Muscle layer of colon (tissue), 2 donors: ENCODE data around the gene ALS2CL.

Experiments used
- H3K27ac ChIP-seq: one replicate; pipeline ENCODE4 v1.7.0; 2013; ENCODE audit warnings: low read depth, mild to moderate bottlenecking, low read length, moderate library complexity
- H3K27me3 ChIP-seq, 2 donors: one replicate each; pipeline ENCODE4 v1.7.0; 2013; ENCODE audit warnings: low read length in 2 of 2, mild to moderate bottlenecking in 2 of 2; ENCODE audit not compliant: insufficient read depth in 2 of 2, control insufficient read depth in 1 of 2
- H3K36me3 ChIP-seq: one replicate; pipeline ENCODE4 v1.7.0; 2013; ENCODE audit warnings: mild to moderate bottlenecking, low read length; ENCODE audit not compliant: insufficient read depth
- H3K4me1 ChIP-seq: one replicate; pipeline ENCODE4 v1.7.0; 2013; ENCODE audit warnings: mild to moderate bottlenecking, low read length; ENCODE audit not compliant: insufficient read depth
- H3K4me3 ChIP-seq, 2 donors: one replicate each; pipeline ENCODE4 v1.7.0; 2013; ENCODE audit warnings: low read length in 2 of 2, low read depth in 1 of 2, mild to moderate bottlenecking in 1 of 2, moderate library complexity in 1 of 2
- H3K9ac ChIP-seq: one replicate; pipeline ENCODE4 v1.7.0; 2013; ENCODE audit warnings: low read length
- H3K9me3 ChIP-seq: one replicate; pipeline ENCODE4 v1.7.0; 2013; ENCODE audit warnings: mild to moderate bottlenecking, low read length
- donor health status: abdominal sarcoma.
- donor health status: Adenocarcinoma of cecum.

ALS2CL gene

GRCh38 chr3:46664971-46665762, 28.3 kb downstream of the ALS2CL start:
- Histone ChIP-seq H3K27me3 (no peaks in the 10 kb centered on the region), H3K9me3 (no peaks in the 10 kb centered on the region), H3K9ac (no peak overlapping the region), H3K4me1 (peaks cover 17% of the 10 kb centered on the region), H3K36me3 (no peaks in the 10 kb centered on the region), H3K27ac (no peak overlapping the region), H3K4me3 (no peak overlapping the region)

GRCh38 chr3:46664188-46664970, 29.1 kb downstream of the ALS2CL start:
- H3K27ac ChIP-seq = no peak overlapping the region
- H3K36me3 ChIP-seq = no peaks in the 10 kb centered on the region
- H3K4me3 ChIP-seq = no peak overlapping the region
- no peak overlapping the region for H3K9ac ChIP-seq
- no peaks in the 10 kb centered on the region for H3K9me3 ChIP-seq
- no peaks in the 10 kb centered on the region for H3K27me3 ChIP-seq
- H3K4me1 ChIP-seq = peaks cover 17% of the 10 kb centered on the region

GRCh38 chr3:46663591-46664135, 29.8 kb downstream of the ALS2CL start:
- Histone ChIP-seq H3K4me3 (no peak overlapping the region), H3K36me3 (no peaks in the 10 kb centered on the region), H3K9me3 (no peaks in the 10 kb centered on the region), H3K27me3 (no peaks in the 10 kb centered on the region), H3K4me1 (peaks cover 17% of the 10 kb centered on the region), H3K27ac (no peak overlapping the region), H3K9ac (no peak overlapping the region)

GRCh38 chr3:46662771-46663551, 30.5 kb downstream of the ALS2CL start:
- Histone ChIP-seq H3K9me3 (no peaks in the 10 kb centered on the region), H3K4me1 (peaks cover 17% of the 10 kb centered on the region), H3K36me3 (no peaks in the 10 kb centered on the region), H3K4me3 (no peak overlapping the region), H3K27me3 (no peaks in the 10 kb centered on the region), H3K27ac (no peak overlapping the region), H3K9ac (no peak overlapping the region)

- Histone ChIP-seq H3K9me3 (no peaks in the 10 kb centered on the region), H3K4me1 (peaks cover 17% of the 10 kb centered on the region), H3K27ac (no peak overlapping the region), H3K27me3 (no peaks in the 10 kb centered on the region), H3K36me3 (no peaks in the 10 kb centered on the region), H3K4me3 (no peak overlapping the region), H3K9ac (no peak overlapping the region)
Measured at GRCh38 chr3:46661776-46662766, 31.4 kb downstream of the ALS2CL start.

GRCh38 chr3:46660543-46661523, 32.6 kb downstream of the ALS2CL start:
- no peaks in the 10 kb centered on the region for H3K9me3 ChIP-seq
- H3K4me3 ChIP-seq = no peak overlapping the region
- H3K27ac ChIP-seq = no peak overlapping the region
- no peaks in the 10 kb centered on the region for H3K27me3 ChIP-seq
- H3K9ac ChIP-seq = no peak overlapping the region
- H3K4me1 ChIP-seq = peaks cover 5% of the 10 kb centered on the region
- H3K36me3 ChIP-seq = no peaks in the 10 kb centered on the region

GRCh38 chr3:46660003-46660402, 33.5 kb downstream of the ALS2CL start:
- Histone ChIP-seq H3K36me3 (no peaks in the 10 kb centered on the region), H3K4me1 (peaks cover 5% of the 10 kb centered on the region), H3K9ac (no peak overlapping the region), H3K27ac (no peak overlapping the region), H3K9me3 (no peaks in the 10 kb centered on the region), H3K27me3 (no peaks in the 10 kb centered on the region), H3K4me3 (no peak overlapping the region)

GRCh38 chr3:46659285-46659684, 34.2 kb downstream of the ALS2CL start:
- Histone ChIP-seq H3K4me1 (peaks cover 5% of the 10 kb centered on the region), H3K9ac (no peak overlapping the region), H3K4me3 (no peak overlapping the region), H3K27me3 (no peaks in the 10 kb centered on the region), H3K27ac (no peak overlapping the region), H3K36me3 (no peaks in the 10 kb centered on the region), H3K9me3 (no peaks in the 10 kb centered on the region)

GRCh38 chr3:46656778-46657556, 36.5 kb downstream of the ALS2CL start:
- Histone ChIP-seq H3K9ac (no peak overlapping the region), H3K4me3 (no peak overlapping the region), H3K36me3 (no peaks in the 10 kb centered on the region), H3K4me1 (no peaks in the 10 kb centered on the region), H3K27me3 (no peaks in the 10 kb centered on the region), H3K9me3 (no peaks in the 10 kb centered on the region), H3K27ac (no peak overlapping the region)
